Activated CD4-positive, alpha-beta T cell treated with anti-CD3 and anti-CD28 coated beads for 48 hours (primary cell): ENCODE measurements around the gene ATAT1.
"Not testable (repeated sequence)": the region's sequence is repeated elsewhere in the genome, so short reads cannot be mapped to it uniquely, and the experiment has no call there.

Source experiments
- DNase-seq: peaks from one replicate; pipeline ENCODE4 v3.0.0-alpha.2; 2020

The ATAT1 gene

DNA sequence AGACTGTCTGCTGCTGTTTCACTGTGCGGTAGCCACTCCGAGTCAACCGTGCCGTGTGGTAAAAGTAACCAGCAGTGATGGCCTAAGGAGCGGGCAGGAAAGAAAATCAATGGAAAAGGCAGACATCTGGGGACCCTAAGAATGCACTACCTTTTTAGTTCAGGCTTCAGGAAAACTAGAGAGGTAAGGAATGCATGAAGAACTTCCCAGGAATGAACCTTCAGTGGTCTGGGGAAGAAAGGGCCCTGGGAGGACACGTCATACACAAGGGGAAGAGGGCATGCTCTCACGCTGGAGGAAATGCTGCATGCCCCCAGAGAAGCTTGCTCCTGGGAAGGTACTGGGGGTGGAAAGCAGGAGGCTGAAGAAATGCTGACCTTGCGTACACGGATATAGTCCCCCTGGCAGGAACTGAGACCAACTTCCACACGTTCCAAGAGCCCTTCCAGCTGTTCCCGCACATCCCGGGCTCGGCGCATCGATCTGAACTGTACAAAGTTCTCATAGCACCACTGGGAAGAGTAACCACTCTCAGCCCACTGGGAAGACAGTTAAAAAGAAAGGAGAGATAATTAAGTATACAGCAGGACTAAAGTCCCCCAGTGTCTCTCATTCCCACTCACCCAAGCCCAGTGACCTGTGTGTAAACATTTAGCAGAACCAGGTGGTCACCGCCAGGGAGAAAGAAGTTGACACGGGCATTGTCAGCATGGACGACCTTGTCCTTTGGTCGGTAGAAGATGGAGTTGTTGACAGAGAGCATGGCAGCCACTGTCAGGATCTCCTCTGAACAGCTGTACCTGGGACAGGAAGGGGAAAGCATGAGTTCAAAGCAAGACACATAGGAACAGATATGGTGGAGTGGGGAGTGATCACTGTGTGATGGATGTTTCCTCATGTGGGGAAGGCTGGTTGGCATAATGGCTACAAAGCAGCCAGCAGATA, 28.4 kb downstream of the ATAT1 start:
- no peak for DNase-seq

GRCh38 chr6:30655743-30656094, 29.0 kb downstream of the ATAT1 start:
- DNase-seq: no peak

DNA sequence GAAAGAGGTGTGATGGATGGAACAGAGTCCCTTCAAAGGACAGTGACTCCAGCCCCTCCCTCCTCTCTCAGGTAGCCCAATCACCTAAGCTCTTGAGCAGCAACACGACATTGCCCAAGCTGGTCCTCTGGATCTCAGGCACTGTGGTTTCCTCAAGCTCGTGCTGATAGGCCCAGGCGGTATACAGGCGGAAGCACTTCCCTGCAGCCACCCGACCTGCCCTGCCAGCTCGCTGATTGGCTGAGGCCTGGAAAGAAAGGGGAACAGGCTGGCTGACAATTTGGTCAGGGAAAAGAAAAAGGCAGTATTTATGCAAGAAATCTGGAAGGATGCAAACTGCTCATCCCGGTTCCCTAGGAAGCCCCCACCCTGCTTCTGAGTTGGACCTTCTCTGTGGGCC, 29.8 kb downstream of the ATAT1 start:
- DNase-seq: no peak

DNA sequence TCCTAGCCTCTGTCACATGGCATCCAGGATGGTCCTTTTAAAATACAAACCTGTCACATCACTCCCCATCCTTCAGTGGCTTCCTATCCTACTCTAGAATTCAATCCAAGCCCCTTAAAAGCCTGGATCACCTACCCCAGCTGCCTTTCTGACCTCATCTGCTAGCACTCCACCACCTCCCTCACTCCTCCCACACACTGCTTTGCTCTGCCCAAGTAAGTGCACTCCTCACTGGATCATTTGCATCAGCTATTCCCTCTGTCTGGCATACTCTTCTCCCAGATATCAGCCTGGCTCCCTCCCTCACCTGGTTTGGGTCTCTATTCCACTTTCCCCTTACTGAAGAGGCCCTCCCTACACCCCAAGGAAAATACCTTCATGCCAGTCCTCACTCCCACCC, 30.8 kb downstream of the ATAT1 start:
- no peak for DNase-seq

DNA sequence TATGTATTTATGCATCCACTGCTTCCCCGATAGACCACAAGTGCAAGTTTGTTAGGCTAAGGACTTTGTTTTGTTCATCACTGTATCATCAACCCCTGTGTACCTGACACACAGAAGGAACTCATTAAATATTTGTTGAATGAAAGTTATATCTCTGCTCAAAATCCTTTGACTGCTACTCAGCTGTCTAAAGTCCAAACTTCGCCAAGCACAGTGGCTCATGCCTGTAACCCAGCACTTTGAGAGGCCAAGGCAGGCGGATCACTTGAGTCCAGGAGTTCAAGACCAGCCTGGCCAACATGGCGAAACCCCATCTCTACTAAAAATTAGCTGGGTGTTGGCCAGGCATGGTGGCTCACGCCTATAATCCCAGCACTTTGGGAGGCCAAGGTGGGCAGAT, 31.2 kb downstream of the ATAT1 start:
- DNase-seq: not testable (repeated sequence)

DNA sequence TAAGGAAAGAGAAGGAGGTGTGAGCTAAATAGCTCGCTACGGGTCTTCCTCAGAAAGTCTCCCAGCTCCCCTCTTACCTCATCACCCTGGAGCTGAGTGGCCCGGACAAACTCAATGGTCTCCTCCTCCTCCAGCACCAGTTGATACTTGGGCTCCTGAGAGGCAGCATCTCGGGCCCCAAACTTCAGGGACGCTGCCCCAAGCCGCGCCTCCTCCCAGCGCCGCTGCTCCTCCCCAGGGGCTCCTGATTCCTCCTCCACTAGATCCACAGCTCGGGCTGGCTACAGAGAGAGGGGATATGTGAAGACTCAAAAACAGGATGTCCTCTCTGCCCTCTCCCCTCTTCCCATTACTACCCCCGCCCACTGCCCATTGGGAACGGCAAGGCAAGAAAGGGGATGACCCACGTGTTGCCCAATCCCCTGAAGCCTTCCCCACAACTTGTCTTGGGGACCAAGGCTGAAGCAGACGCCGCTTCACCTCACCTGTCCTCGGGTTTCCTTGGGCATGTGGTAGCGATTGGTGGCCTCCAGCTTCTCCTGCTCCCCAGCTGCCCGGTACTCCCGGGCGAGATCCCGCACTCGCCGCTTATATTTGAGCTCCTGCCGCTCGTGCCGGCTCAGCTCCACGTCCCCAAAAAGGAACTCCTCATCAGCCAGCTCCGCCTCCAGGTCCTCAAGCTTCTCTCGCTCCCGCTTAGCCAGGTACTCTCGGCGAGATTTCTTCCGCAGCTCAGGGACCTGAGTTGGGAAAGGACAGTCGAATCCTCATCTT, 38.5 kb downstream of the ATAT1 start:
- no peak for DNase-seq

DNA sequence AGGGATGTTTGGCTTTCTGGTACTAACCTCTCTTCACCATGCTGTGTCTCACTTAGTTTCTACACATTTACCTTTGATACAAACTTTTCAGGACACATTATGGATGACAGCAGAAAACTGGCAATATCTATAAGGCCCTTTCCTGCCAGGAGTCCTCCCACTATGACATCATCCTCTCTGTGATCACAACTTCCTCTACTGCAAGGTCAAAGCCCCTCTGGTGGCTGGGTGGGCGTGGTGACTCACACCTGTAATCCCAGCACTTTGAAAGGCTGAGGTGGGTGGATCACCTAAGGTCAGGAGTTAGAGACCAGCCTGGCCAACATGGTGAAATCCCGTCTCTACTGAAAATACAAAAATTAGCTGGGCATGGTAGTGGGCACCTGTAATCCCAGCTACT, 39.6 kb downstream of the ATAT1 start:
- DNase-seq: peak; percentile 72

GRCh38 chr6:30670760-30671527, 44.3 kb downstream of the ATAT1 start:
- DNase-seq: no peak

GRCh38 chr6:30672445-30673253, 46.0 kb downstream of the ATAT1 start, which contains the start of gene DHX16:
TSS of gene DHX16 (minus strand) at chr6:30673006. CDS start at chr6:30672841, 165 bp downstream.
- peak; percentile 94 for DNase-seq

- DNase-seq: no peak
Measured at GRCh38 chr6:30676660-30677285, 50.1 kb downstream of the ATAT1 start.

GRCh38 chr6:30678964-30679726, 52.5 kb downstream of the ATAT1 start:
- DNase-seq: peak; percentile 94

GRCh38 chr6:30679765-30680535, 53.3 kb downstream of the ATAT1 start:
- no peak for DNase-seq

GRCh38 chr6:30681766-30682142, 55.1 kb downstream of the ATAT1 start:
- DNase-seq: no peak

DNA sequence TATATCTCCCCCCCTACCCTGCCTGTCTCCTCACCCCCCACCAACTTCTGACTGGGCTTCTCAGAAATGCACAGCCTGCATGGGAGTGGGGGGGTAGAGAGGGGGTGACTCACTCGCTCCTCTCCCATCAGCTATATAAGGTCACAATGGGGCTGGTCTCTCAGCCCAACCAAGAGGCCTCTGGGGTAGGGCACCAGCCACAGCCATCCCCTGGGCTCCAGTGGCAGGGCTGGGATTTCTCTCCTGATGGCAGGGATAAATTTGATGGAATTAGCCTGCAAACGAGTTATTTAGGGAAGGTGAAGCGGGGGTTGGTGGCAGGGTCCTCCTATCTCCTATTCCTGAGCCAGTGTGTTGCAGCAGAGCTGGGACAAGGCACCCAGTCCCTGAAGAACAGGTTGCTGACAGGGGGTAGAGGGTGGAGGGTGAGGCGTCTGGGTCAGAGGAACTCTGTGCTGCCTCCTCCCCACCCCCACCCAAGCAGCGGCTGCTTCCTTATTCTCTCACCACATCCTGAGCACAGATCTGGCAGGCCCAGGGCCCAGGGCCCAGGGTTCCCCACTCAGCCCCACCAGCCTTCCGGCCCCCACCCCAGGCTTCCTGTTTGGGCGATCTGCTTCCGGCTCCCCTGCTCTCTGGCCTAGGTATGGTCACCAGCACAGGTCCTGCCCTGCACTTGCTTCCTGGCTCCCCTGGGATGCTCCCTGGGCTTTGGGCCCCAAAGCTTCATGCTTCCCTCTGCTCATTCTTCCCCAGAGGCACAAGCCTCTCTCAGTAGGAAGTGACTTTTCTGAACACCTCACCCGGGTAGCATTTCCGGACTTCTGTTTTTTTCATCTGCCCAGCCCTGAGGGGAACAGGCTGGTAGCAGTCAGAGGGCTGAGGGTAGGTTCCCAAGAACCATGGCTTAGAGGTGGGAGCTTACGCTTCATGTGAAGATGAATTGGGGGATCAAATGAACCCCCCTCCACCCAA, 55.8 kb downstream of the ATAT1 start:
- DNase-seq: peak; percentile 91

GRCh38 chr6:30683183-30683979, 56.7 kb downstream of the ATAT1 start:
- DNase-seq: no peak

- DNase-seq: no peak
Measured at GRCh38 chr6:30683980-30684338, 57.3 kb downstream of the ATAT1 start.

- DNase-seq: peak; percentile 75
Measured at GRCh38 chr6:30684386-30685156, 57.9 kb downstream of the ATAT1 start.
